ENCODE data around the gene PUM1. TPM values are rescaled to one million over a fixed set of nuclear protein-coding genes. Genes with fewer than 3 reads are reported as not detected.
A peak's percentile ranks its signal among the peaks of the same experiment; 100 is the strongest.
"Not testable (repeated sequence)": the region's sequence is repeated elsewhere in the genome, so short reads cannot be mapped to it uniquely, and the experiment has no call there.

The PUM1 gene
- total RNA-seq, 1 donor from 2014 or later: 121 TPM

DNA sequence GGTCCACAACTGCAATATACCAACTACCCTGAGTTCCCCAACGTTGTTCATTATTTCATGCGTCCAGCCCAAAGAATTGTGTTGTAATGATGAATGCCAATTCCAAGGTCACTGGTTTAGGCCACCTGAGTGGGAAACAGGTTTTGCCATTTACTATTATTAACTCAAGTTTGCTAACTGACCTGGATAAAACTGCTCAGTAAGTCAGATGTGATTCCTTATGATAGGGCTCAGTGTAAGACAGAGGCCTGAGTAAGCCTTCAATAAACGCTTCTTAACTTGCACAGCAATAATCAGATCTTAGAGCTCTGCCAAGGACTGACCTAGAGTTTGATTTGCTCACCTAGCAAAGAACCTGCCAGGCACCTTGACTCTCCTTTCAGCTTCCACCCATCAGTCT lies 10.0 kb downstream of the PUM1 start:
- Mint-ChIP-seq H3K27me3 (ENCODE audit: low read depth) (no peaks in the 10 kb centered on the region), H3K4me3 (ENCODE audit: low read depth) (no peak overlapping the region), H3K36me3 (ENCODE audit: low read depth) (peaks cover 76% of the 10 kb centered on the region), H3K27ac (peak overlapping the region; percentile 84), H3K4me1 (ENCODE audit: low read depth) (peaks cover 39% of the 10 kb centered on the region), H3K9me3 (no peaks in the 10 kb centered on the region)
- intact Hi-C loops (cut with micrococcal nuclease): loop anchor here (10.0 kb wide), 1 partner anchor 301 kb away; the partner anchor contains the start of gene LAPTM5
- DNase-seq (ENCODE audit: low spot score): no peak

DNA sequence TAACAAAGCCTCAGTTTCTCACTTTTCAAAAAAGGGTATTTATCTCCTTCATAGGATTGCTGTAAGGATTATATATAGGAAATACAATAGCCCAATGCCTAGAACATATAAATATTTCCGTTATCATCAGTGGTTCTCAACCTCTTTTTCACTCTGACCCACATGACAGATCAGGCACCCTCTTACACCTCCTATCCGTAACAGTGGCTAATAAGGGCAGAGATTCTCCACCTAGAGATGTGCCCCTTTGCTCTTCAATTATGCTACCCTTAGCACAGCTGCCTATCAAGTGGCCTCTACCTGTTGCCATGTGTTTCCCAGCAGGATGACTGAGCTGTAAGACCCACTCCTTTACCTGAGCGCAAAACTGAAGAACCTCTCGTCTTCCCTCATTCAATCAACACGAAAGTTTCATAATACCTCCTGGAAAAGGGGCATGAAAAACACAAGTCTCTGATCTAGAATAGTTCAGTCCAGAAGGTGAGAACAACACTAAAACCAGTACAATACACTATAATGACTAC lies 10.5 kb downstream of the PUM1 start:
- Mint-ChIP-seq H3K4me3 (ENCODE audit: low read depth) (peak overlapping the region; percentile 5), H3K9me3 (no peaks in the 10 kb centered on the region), H3K4me1 (ENCODE audit: low read depth) (peaks cover 43% of the 10 kb centered on the region), H3K27ac (peak overlapping the region; percentile 84), H3K36me3 (ENCODE audit: low read depth) (peaks cover 79% of the 10 kb centered on the region), H3K27me3 (ENCODE audit: low read depth) (no peaks in the 10 kb centered on the region)
- no peak for DNase-seq (ENCODE audit: low spot score)
- intact Hi-C loops (cut with micrococcal nuclease): loop anchor here (1.0 to 10.0 kb wide), 4 partner anchors 10 to 300 kb away; partner anchors contain the start of genes LAPTM5 and PUM1

DNA sequence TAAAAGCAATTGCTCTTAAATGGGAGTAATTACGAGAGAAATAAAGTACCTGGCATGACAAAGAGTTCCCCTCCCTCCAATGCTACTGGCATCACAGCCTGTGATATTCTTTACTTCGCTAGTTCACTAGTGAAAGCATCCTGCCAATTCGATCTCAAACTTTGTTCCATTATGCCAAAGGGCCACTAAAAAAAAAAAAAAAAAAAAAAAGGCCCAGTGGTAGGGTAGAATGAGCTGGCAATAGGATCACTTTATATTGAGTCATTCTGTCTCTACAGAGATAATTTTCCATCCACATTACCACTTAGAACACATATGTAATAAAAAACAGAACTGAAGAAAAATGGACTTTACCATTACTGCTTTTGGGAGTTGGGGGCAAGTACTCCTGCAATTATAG lies 11.2 kb downstream of the PUM1 start:
- H3K9me3 Mint-ChIP-seq: no peaks in the 10 kb centered on the region
- peaks cover 42% of the 10 kb centered on the region for H3K4me1 Mint-ChIP-seq (ENCODE audit: low read depth)
- no peak overlapping the region for H3K4me3 Mint-ChIP-seq (ENCODE audit: low read depth)
- peaks cover 77% of the 10 kb centered on the region for H3K36me3 Mint-ChIP-seq (ENCODE audit: low read depth)
- H3K27me3 Mint-ChIP-seq (ENCODE audit: low read depth): no peaks in the 10 kb centered on the region
- intact Hi-C loops (cut with micrococcal nuclease): loop anchor here (1.0 to 10.0 kb wide), 4 partner anchors 11 to 300 kb away; partner anchors contain the start of genes LAPTM5 and PUM1
- peak overlapping the region; percentile 84 for H3K27ac Mint-ChIP-seq
- no peak for DNase-seq (ENCODE audit: low spot score)

DNA sequence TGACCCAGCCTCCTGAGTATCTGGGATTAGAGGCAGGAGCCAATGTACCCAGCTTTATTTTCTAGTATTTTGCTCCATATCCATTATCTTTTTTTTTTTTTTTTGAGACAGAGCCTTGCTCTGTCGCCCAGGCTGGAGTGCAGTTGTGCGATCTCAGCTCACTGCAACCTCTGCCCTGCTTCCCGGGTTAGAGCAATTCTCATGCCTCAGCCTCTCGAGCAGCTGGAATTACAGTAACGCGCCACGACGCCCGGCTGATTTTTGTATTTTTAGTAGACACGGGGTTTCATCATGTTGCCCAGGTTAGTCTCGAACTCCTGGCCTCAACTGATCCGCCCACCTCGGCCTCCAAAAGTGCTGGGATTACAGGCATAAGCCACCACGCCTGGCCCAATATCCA lies 12.9 kb downstream of the PUM1 start:
- H3K4me1 Mint-ChIP-seq (ENCODE audit: low read depth): peaks cover 31% of the 10 kb centered on the region

DNA sequence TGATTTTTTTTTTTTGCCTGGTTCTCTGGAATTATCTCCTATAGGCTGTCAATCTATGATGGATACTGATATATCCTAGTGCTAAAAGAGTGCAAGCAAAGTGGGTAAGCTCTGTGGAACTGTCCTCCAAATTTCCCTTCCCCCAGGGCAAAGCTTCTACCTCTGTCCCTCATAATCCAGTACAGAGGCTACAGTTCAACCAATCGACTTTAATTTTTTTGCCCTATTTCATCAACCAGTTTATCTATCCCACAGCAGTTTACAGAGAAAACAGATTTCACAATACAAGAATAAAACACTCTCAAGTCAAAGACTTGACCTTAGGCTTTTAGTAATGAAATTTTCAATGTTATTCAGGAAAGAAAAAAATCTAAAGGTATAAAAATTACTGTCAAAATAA lies 13.9 kb downstream of the PUM1 start:
- intact Hi-C loops (cut with micrococcal nuclease): loop anchor here (10.0 kb wide), 1 partner anchor 297 kb away; the partner anchor contains the start of gene LAPTM5
- Mint-ChIP-seq H3K4me1 (ENCODE audit: low read depth) (peaks cover 38% of the 10 kb centered on the region), H3K4me3 (ENCODE audit: low read depth) (no peak overlapping the region), H3K9me3 (no peaks in the 10 kb centered on the region), H3K27ac (no peak overlapping the region), H3K36me3 (ENCODE audit: low read depth) (peaks cover 66% of the 10 kb centered on the region), H3K27me3 (ENCODE audit: low read depth) (no peaks in the 10 kb centered on the region)
- DNase-seq (ENCODE audit: low spot score): no peak

More for the DNA sequence above, 12.9 kb downstream of the PUM1 start:
- not testable (repeated sequence) for H3K27me3 Mint-ChIP-seq (ENCODE audit: low read depth); H3K4me3 Mint-ChIP-seq (ENCODE audit: low read depth); H3K27ac Mint-ChIP-seq; DNase-seq (ENCODE audit: low spot score); H3K9me3 Mint-ChIP-seq
- intact Hi-C loops (cut with micrococcal nuclease): loop anchor here (10.0 kb wide), 1 partner anchor 298 kb away; the partner anchor contains the start of gene LAPTM5
- peaks cover 64% of the 10 kb centered on the region for H3K36me3 Mint-ChIP-seq (ENCODE audit: low read depth)

DNA sequence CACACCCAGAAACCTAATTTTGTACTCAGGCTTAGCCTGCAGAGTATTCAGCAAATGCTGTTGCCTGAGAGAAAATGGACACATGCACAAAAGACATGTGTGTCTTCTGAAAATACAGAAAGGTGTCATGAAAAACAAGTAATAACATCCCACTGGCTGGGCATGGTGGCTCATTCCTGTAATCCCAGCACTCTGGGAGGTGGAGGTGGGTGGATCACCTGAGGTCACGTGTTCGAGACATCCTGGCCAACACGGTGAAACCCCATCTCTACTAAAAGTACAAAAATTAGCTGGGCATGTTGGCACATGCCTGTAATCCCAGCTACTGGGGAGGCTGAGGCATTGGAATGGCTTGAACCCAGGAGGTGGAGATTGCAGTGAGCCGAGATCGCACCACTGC lies 18.0 kb downstream of the PUM1 start:
- peaks cover 23% of the 10 kb centered on the region for H3K4me1 Mint-ChIP-seq (ENCODE audit: low read depth)
- H3K4me3 Mint-ChIP-seq (ENCODE audit: low read depth); intact Hi-C loops (cut with micrococcal nuclease); DNase-seq (ENCODE audit: low spot score); H3K27me3 Mint-ChIP-seq (ENCODE audit: low read depth); H3K9me3 Mint-ChIP-seq; H3K27ac Mint-ChIP-seq: not testable (repeated sequence)
- H3K36me3 Mint-ChIP-seq (ENCODE audit: low read depth): peaks cover 57% of the 10 kb centered on the region

DNA sequence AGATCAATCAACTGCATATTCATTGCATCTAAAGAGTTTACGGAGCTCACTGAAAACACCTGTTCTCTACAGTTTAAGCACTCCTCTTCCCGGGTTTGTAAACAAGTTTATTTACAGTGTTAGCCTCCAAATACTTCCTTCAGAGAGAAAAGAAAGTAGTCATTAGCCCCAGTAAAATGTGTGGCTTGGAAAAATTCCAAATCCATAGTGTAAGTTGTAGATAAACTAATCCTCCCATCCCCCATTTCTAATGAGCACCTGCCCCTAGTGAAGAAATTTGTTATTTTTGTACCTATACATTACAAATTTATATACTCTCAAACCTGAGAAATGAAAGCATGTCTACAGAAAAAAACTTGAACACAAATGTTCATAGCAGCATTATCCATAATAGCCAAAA lies 21.9 kb downstream of the PUM1 start:
- Mint-ChIP-seq H3K4me1 (ENCODE audit: low read depth) (peaks cover 29% of the 10 kb centered on the region), H3K27ac (no peak overlapping the region), H3K9me3 (peaks cover 8% of the 10 kb centered on the region), H3K4me3 (ENCODE audit: low read depth) (no peak overlapping the region), H3K36me3 (ENCODE audit: low read depth) (peaks cover 60% of the 10 kb centered on the region), H3K27me3 (ENCODE audit: low read depth) (no peaks in the 10 kb centered on the region)
- intact Hi-C loops (cut with micrococcal nuclease): no loop called here
- DNase-seq (ENCODE audit: low spot score): no peak

DNA sequence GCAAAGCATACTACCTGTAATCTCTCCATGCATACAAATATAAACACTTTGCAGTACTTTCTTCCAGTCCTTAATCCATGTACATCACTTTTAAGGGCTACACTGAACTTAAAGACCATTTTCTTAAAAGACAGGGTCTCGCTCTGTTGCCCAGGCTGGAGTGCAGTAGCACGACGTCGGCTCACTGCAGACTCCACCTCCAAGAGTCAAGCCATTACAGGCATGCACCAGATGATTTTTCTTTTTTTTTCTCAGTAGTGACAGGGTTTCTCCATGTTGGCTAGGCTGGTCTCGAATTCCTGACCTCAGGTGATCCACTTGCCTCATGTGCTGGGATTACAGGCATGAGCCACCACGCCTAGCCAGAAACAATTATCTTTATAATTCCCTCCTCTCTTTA lies 22.9 kb downstream of the PUM1 start:
- Mint-ChIP-seq H3K4me3 (ENCODE audit: low read depth) (no peak overlapping the region), H3K27ac (no peak overlapping the region), H3K36me3 (ENCODE audit: low read depth) (peaks cover 66% of the 10 kb centered on the region), H3K27me3 (ENCODE audit: low read depth) (no peaks in the 10 kb centered on the region), H3K9me3 (peaks cover 8% of the 10 kb centered on the region), H3K4me1 (ENCODE audit: low read depth) (peaks cover 36% of the 10 kb centered on the region)
- DNase-seq (ENCODE audit: low spot score): no peak
- intact Hi-C loops (cut with micrococcal nuclease): no loop called here

DNA sequence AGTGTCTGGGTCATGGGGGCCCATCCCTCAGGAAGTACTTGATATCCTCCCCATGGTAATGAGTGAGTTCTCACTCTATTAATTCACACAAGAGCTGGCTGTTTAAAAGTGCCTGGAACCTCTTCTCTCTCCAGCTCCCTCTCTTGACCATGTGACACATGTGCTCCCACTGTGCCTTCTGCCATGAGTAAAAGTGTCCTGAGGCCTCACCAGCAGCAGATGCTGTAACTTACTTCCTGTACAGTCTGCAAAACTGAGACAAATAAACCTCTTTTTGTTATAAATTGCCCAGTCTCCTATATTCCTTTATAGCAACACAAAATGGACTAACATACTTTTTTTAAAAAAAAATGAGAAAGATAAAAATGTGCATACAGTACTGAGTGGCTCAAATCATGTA lies 24.0 kb downstream of the PUM1 start:
- Mint-ChIP-seq H3K36me3 (ENCODE audit: low read depth) (peaks cover 64% of the 10 kb centered on the region), H3K27ac (no peak overlapping the region), H3K27me3 (ENCODE audit: low read depth) (no peaks in the 10 kb centered on the region), H3K4me3 (ENCODE audit: low read depth) (no peak overlapping the region), H3K4me1 (ENCODE audit: low read depth) (peaks cover 38% of the 10 kb centered on the region), H3K9me3 (peaks cover 8% of the 10 kb centered on the region)
- intact Hi-C loops (cut with micrococcal nuclease): no loop called here
- no peak for DNase-seq (ENCODE audit: low spot score)

DNA sequence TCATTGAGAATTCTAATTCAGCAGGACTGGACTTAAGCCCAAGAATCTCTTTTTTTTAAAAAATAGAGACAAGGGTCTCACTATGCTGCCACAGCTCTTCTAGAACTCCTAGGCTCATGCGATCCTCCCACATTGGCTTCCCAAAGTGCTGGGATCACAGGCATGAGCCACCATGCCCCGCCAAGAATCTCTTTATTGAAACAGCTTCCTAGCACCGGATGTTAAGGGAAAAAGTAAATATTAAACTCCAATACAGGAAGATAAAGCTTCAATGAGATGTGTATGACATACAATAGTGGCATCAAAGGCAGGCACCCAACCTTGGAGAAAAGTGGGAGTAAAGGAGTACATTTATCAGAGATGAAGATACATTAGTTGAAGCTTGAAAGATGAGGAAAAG lies 25.5 kb downstream of the PUM1 start:
- intact Hi-C loops (cut with micrococcal nuclease): no loop called here
- Mint-ChIP-seq H3K4me1 (ENCODE audit: low read depth) (peaks cover 48% of the 10 kb centered on the region), H3K9me3 (peaks cover 8% of the 10 kb centered on the region), H3K4me3 (ENCODE audit: low read depth) (no peak overlapping the region), H3K36me3 (ENCODE audit: low read depth) (peaks cover 68% of the 10 kb centered on the region), H3K27ac (no peak overlapping the region), H3K27me3 (ENCODE audit: low read depth) (no peaks in the 10 kb centered on the region)
- no peak for DNase-seq (ENCODE audit: low spot score)

DNA sequence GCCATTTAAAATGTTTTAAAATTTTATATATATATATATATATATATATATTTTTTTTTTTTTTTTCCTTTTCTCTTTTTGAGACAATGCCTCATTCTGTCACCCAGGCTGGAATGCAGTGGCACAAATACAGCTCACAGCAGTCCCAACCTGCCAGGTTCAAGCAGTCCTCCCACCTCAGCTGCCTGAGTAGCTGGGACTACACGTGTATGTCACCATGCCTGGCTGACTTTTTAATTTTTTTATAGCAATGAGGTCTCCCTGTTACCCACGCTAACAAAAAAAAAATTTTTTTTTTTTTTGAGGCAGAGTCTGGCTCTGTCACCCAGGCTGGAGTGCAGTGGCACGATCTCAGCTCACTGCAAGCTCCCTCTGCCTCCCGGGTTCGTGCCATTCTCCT lies 26.6 kb downstream of the PUM1 start:
- intact Hi-C loops (cut with micrococcal nuclease): loop anchor here (10.0 kb wide), 1 partner anchor 54 kb away; no protein-coding TSS in a partner anchor
- not testable (repeated sequence) for H3K9me3 Mint-ChIP-seq; H3K27me3 Mint-ChIP-seq (ENCODE audit: low read depth); DNase-seq (ENCODE audit: low spot score); H3K4me3 Mint-ChIP-seq (ENCODE audit: low read depth)
- peaks cover 54% of the 10 kb centered on the region for H3K4me1 Mint-ChIP-seq (ENCODE audit: low read depth)
- peaks cover 69% of the 10 kb centered on the region for H3K36me3 Mint-ChIP-seq (ENCODE audit: low read depth)
- H3K27ac Mint-ChIP-seq: peak overlapping the region; percentile 46

DNA sequence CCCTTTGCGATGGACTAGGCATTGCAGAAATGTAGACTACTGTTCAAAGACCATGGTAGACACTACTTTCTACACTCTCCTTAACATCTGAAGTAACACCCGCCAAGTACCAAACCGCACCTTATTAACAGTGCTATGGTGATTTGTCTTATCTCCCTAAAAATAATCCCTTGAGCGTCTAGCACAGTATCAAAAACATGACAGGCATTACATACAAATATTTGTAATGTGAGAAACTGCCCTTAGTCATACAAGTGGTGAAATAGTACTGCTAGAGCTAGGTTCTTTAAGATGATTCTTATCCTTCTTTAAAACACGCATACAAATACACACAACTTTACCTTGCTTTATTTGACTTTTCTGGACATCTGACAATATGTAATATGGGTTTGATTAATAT lies 27.2 kb downstream of the PUM1 start:
- no peak overlapping the region for H3K4me3 Mint-ChIP-seq (ENCODE audit: low read depth)
- H3K27ac Mint-ChIP-seq: peak overlapping the region; percentile 40
- peaks cover 4% of the 10 kb centered on the region for H3K9me3 Mint-ChIP-seq
- H3K4me1 Mint-ChIP-seq (ENCODE audit: low read depth): peaks cover 50% of the 10 kb centered on the region
- intact Hi-C loops (cut with micrococcal nuclease): loop anchor here (10.0 kb wide), 1 partner anchor 54 kb away; no protein-coding TSS in a partner anchor
- no peak for DNase-seq (ENCODE audit: low spot score)
- H3K36me3 Mint-ChIP-seq (ENCODE audit: low read depth): peaks cover 68% of the 10 kb centered on the region
- H3K27me3 Mint-ChIP-seq (ENCODE audit: low read depth): no peaks in the 10 kb centered on the region

DNA sequence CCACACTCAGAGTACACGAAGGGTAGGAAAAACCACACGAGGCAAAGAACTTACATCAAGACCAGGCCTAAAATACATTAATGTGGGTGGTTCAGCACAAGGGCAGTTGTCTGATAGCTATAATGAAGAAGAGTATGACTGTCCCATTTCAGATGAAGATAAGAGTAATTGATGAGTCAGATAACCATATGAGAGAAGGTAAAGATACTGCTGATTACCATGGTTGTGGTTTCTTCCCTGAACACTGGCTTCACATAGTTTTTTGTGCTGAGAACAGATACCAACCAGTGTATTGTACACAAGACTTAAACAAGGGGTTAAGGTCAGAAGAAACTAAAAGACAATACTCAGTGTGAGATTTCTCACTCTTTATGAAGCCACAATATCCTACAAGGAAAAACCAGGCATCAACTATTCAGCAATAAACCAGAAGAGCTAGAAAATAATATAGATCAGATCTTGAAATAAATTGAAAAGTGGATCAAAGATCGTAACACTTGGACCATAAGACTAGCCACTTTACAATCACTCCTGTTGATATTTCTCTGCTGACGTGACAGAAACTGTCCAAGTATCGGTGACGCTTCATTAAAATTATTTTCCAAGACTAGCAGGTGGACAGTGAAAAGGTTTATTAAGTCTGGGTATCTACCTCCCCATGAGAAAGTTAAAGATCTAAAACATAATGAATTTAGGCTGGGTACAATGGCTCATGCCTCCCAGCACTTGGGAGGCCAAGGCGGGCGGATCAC lies 28.6 kb downstream of the PUM1 start:
- DNase-seq (ENCODE audit: low spot score): no peak
- intact Hi-C loops (cut with micrococcal nuclease): loop anchor here (1.0 to 10.0 kb wide), 5 partner anchors 9 to 52 kb away; partner anchors contain the start of gene PUM1
- Mint-ChIP-seq H3K9me3 (no peaks in the 10 kb centered on the region), H3K36me3 (ENCODE audit: low read depth) (peaks cover 56% of the 10 kb centered on the region), H3K27me3 (ENCODE audit: low read depth) (no peaks in the 10 kb centered on the region), H3K4me1 (ENCODE audit: low read depth) (peaks cover 53% of the 10 kb centered on the region), H3K27ac (peak overlapping the region; percentile 66), H3K4me3 (ENCODE audit: low read depth) (peak overlapping the region; percentile 43)

Measured in activated T-helper 2 cell treated with anti-CD3 and anti-CD28 coated beads, Interferon-gamma antibody, Interleukin-2, Interleukin-4, amounts not matched to agents 10 μg/mL and 5 μg/mL and 100 μg/mL, durations not matched to agents 14 hours and 24 hours and 36 hours (primary cell).